WERI-Rb-1 (cell line): ENCODE measurements around the gene PRKAR2B.

ENCODE experiments used
- DNase-seq: peaks from one replicate; pipeline ENCODE4 v3.0.0-alpha.2; 2020
- H3K27ac ChIP-seq: fragments of 250-450 bp; sonication (Bioruptor Pico); 2 replicates; pipeline ENCODE4 v1.5.1; 2020; ENCODE audit warnings: mild to moderate bottlenecking, moderate library complexity
- H3K27me3 ChIP-seq: fragments of 250-450 bp; sonication (Bioruptor Pico); 2 replicates; pipeline ENCODE4 v1.5.1; 2021; ENCODE audit warnings: mild to moderate bottlenecking, low read depth, moderate library complexity; ENCODE audit not compliant: insufficient read depth, severe bottlenecking
- H3K36me3 ChIP-seq: fragments of 250-450 bp; sonication (Bioruptor Pico); 2 replicates; pipeline ENCODE4 v1.5.1; 2020; ENCODE audit warnings: mild to moderate bottlenecking, moderate library complexity
- H3K4me3 ChIP-seq: 2 replicates; pipeline ENCODE4 v1.5.1; 2011; ENCODE audit warnings: low read depth, mild to moderate bottlenecking, control low read depth, low read length
- H3K9me3 ChIP-seq: fragments of 250-450 bp; sonication (Bioruptor Pico); 2 replicates; pipeline ENCODE4 v1.5.1; 2021; ENCODE audit warnings: mild to moderate bottlenecking, moderate library complexity; ENCODE audit not compliant: severe bottlenecking
- TF ChIP-seq, protein P1 (sequence below): IDR thresholded peaks from 2 replicates; pipeline ENCODE4 v1.5.1; 2011; ENCODE audit warnings: low read depth, mild to moderate bottlenecking, control low read depth, inconsistent platforms, low read length

Gene PRKAR2B

DNA sequence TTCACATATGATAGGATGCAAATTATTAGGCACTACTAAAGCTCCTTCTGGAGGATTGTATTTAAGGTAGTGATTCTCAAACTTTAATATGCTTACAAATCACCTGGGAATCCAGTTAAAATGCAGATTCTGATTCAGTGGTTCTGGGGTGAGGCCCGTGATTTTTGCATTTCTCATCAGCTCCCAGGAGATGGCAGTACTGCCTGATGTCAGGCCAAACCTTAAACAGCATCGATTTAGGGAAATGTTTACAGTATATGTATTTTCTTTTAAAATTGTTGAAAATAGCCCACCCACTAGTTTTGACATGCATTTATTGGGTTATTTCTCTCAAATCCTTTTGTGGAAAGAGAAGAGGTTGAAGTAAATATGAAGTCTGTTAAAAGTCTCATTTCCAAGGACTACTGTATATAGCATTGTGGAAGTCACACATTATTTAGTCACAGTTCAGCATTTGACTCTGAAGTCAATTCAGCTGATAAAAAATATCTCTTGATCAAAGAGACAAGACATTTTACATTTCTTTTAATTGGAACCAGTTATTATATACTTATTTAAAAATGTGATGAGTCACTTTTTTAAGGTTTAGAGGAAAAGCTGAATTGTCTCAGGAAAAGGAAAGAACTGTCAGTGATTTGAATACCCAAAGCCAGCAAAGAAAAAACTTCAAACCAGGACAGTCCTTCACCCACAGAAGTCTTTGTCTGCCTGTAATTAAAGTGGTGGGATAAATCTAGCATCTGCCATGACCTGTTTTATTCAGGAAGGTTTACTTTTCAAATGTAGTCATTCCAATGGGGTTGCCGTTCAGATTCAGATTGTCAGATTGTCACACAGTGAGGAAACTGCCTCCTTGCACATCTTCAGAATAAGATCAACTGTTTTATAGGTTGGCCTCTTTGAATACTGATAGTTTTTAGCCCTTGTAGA, 103.2 kb downstream of the PRKAR2B start:
- Histone ChIP-seq H3K27me3 (no peaks in the 10 kb centered on the region), H3K27ac (no peak overlapping the region), H3K36me3 (no peaks in the 10 kb centered on the region), H3K9me3 (no peaks in the 10 kb centered on the region), H3K4me3 (no peak overlapping the region)
- peak; percentile 21 for DNase-seq
- TF ChIP-seq, protein P1, sequence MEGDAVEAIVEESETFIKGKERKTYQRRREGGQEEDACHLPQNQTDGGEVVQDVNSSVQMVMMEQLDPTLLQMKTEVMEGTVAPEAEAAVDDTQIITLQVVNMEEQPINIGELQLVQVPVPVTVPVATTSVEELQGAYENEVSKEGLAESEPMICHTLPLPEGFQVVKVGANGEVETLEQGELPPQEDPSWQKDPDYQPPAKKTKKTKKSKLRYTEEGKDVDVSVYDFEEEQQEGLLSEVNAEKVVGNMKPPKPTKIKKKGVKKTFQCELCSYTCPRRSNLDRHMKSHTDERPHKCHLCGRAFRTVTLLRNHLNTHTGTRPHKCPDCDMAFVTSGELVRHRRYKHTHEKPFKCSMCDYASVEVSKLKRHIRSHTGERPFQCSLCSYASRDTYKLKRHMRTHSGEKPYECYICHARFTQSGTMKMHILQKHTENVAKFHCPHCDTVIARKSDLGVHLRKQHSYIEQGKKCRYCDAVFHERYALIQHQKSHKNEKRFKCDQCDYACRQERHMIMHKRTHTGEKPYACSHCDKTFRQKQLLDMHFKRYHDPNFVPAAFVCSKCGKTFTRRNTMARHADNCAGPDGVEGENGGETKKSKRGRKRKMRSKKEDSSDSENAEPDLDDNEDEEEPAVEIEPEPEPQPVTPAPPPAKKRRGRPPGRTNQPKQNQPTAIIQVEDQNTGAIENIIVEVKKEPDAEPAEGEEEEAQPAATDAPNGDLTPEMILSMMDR = peak; percentile 44; the same call in 1 of the 2 replicates

- no peak overlapping the region for H3K27ac ChIP-seq
Observed at GRCh38 chr7:107148721-107149120, 104.2 kb downstream of the PRKAR2B start.

GRCh38 chr7:107149863-107150262, 105.4 kb downstream of the PRKAR2B start:
- no peaks in the 10 kb centered on the region for H3K9me3 ChIP-seq
- H3K27ac ChIP-seq = no peak overlapping the region
- TF ChIP-seq, protein P1 = no peak
- no peaks in the 10 kb centered on the region for H3K36me3 ChIP-seq
- no peak for DNase-seq
- H3K27me3 ChIP-seq = no peaks in the 10 kb centered on the region
- no peak overlapping the region for H3K4me3 ChIP-seq

More at GRCh38 chr7:107148721-107149120, 104.2 kb downstream of the PRKAR2B start:
- TF ChIP-seq, protein P1 = no peak
- no peaks in the 10 kb centered on the region for H3K27me3 ChIP-seq
- H3K9me3 ChIP-seq = no peaks in the 10 kb centered on the region
- no peak overlapping the region for H3K4me3 ChIP-seq
- H3K36me3 ChIP-seq = no peaks in the 10 kb centered on the region
- DNase-seq = no peak

DNA sequence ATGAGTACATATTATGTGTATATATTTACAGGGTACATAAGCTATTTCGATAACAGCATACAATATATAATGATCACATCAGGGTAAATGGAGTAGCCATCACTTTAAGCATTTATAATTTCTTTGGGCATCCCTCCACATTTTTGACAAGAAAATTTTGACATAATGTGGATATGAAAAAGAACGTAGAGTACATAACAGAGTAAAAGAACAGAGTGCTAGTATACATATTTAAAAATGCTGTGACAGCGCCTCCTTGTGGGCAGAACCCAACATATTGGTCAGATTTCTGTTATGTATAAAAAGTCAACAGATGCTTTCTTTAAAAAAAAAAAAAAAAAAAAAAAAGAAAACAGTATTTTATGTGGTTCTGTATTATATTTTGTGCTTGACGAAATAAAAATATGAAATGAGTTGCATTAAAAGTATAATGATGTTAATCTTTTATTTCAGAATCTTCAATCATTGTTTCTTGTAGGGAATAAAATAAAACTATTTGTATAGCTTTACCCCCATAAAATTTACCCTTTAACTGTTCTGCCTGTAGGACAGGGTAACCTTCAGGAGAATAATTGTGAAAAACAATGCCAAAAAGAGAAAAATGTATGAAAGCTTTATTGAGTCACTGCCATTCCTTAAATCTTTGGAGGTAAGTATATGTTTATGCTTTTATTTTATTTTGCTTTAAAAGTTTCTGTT, 106.0 kb downstream of the PRKAR2B start:
- Histone ChIP-seq H3K27me3 (no peaks in the 10 kb centered on the region), H3K9me3 (no peaks in the 10 kb centered on the region), H3K4me3 (no peak overlapping the region), H3K27ac (no peak overlapping the region), H3K36me3 (no peaks in the 10 kb centered on the region)
- DNase-seq = peak; percentile 61
- TF ChIP-seq, protein P1 = peak; percentile 34

DNA sequence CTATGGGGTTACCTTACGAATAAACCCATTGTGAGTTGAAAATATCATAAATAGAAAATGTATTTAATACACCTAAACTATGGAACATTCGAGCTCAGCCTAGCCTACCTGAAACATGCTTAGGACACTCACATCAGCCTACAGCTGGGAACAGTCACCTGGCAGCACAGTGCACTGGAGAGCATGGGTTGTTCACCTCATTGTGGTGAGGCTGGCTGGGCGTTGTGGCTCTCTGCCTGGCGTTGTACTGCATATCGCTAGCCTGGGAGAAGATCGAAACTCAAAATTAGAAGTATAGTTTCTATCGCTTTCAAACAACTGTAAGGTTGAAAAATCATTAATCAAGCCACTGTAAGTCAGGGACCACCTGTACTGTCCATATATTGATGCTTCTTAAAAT, 107.0 kb downstream of the PRKAR2B start:
- no peak for DNase-seq
- TF ChIP-seq, protein P1 = no peak

More for the DNA sequence above, 107.0 kb downstream of the PRKAR2B start:
- H3K36me3 ChIP-seq = no peaks in the 10 kb centered on the region
- H3K27ac ChIP-seq = no peak overlapping the region
- no peak overlapping the region for H3K4me3 ChIP-seq
- no peaks in the 10 kb centered on the region for H3K9me3 ChIP-seq
- H3K27me3 ChIP-seq = no peaks in the 10 kb centered on the region
